Chondrocyte (in vitro differentiated cells): ENCODE data around the gene NME8. TPM values are rescaled to one million over a fixed set of nuclear protein-coding genes. Genes with fewer than 3 reads are reported as not detected.

Source experiments
- DNase-seq: peaks from one replicate; pipeline ENCODE4 v3.0.0; 2021; ENCODE audit warnings: mixed read lengths, low spot score
- H3K27ac Mint-ChIP-seq: one replicate; pipeline ENCODE4 v1.8.0; 2021; ENCODE audit warnings: mild to moderate bottlenecking, moderate library complexity, mixed read lengths; ENCODE audit not compliant: unreplicated experiment
- H3K27me3 Mint-ChIP-seq: 2 replicates; pipeline ENCODE4 v1.8.0; 2021; ENCODE audit warnings: low read depth, mixed read lengths
- H3K36me3 Mint-ChIP-seq: 2 replicates; pipeline ENCODE4 v1.8.0; 2021; ENCODE audit warnings: low read depth, mixed read lengths
- H3K4me1 Mint-ChIP-seq: 2 replicates; pipeline ENCODE4 v1.8.0; 2021; ENCODE audit warnings: low read depth, mild to moderate bottlenecking, mixed read lengths
- H3K4me3 Mint-ChIP-seq: one replicate; pipeline ENCODE4 v1.8.0; 2021; ENCODE audit warnings: mild to moderate bottlenecking, moderate library complexity, mixed read lengths; ENCODE audit not compliant: unreplicated experiment
- H3K9me3 Mint-ChIP-seq: 2 replicates; pipeline ENCODE4 v1.8.0; 2021; ENCODE audit warnings: low read depth, mixed read lengths
- CTCF ChIP-seq: fragments of 200-600 bp; sonication (generic); IDR thresholded peaks from 2 replicates; pipeline ENCODE4 v1.5.0; 2021; ENCODE audit warnings: antibody characterized with exemption, mild to moderate bottlenecking, moderate library complexity
- total RNA-seq: library from RNA; stranded (reverse); gene quantifications from 3 replicates; pipeline ENCODE4 v1.2.1, GENCODE V29; 2021

NME8 gene
- total RNA-seq, 1 donor from 2014 or later = not detected

- no peaks in the 10 kb centered on the region for H3K4me1 Mint-ChIP-seq
- TF ChIP-seq CTCF = no peak
- DNase-seq = no peak
- peaks cover 25% of the 10 kb centered on the region for H3K27me3 Mint-ChIP-seq
- H3K4me3 Mint-ChIP-seq = no peak overlapping the region
- H3K27ac Mint-ChIP-seq = no peak overlapping the region
- no peaks in the 10 kb centered on the region for H3K36me3 Mint-ChIP-seq
- H3K9me3 Mint-ChIP-seq = peaks cover 3% of the 10 kb centered on the region
Observed at GRCh38 chr7:37825038-37825437, 23.4 kb upstream of the NME8 start.

GRCh38 chr7:37826825-37827224, 21.6 kb upstream of the NME8 start:
- no peak overlapping the region for H3K4me3 Mint-ChIP-seq

GRCh38 chr7:37831244-37831643, 17.2 kb upstream of the NME8 start:
- Mint-ChIP-seq H3K4me3 (no peak overlapping the region), H3K27ac (no peak overlapping the region), H3K9me3 (no peaks in the 10 kb centered on the region), H3K4me1 (peaks cover 8% of the 10 kb centered on the region), H3K27me3 (peaks cover 24% of the 10 kb centered on the region), H3K36me3 (no peaks in the 10 kb centered on the region)
- TF ChIP-seq CTCF = no peak
- no peak for DNase-seq

More at GRCh38 chr7:37826825-37827224, 21.6 kb upstream of the NME8 start:
- peaks cover 30% of the 10 kb centered on the region for H3K27me3 Mint-ChIP-seq
- H3K4me1 Mint-ChIP-seq = no peaks in the 10 kb centered on the region
- no peaks in the 10 kb centered on the region for H3K36me3 Mint-ChIP-seq
- DNase-seq = no peak
- no peaks in the 10 kb centered on the region for H3K9me3 Mint-ChIP-seq
- no peak overlapping the region for H3K27ac Mint-ChIP-seq
- no peak for TF ChIP-seq CTCF

GRCh38 chr7:37832194-37832593, 16.2 kb upstream of the NME8 start:
- no peaks in the 10 kb centered on the region for H3K9me3 Mint-ChIP-seq

GRCh38 chr7:37833107-37833817, 15.1 kb upstream of the NME8 start:
- DNase-seq = no peak
- Mint-ChIP-seq H3K4me1 (peaks cover 8% of the 10 kb centered on the region), H3K27me3 (peaks cover 18% of the 10 kb centered on the region), H3K27ac (no peak overlapping the region), H3K4me3 (peak overlapping the region; percentile 61), H3K9me3 (no peaks in the 10 kb centered on the region), H3K36me3 (no peaks in the 10 kb centered on the region)
- peak; percentile 90 for TF ChIP-seq CTCF

More at GRCh38 chr7:37832194-37832593, 16.2 kb upstream of the NME8 start:
- TF ChIP-seq CTCF = no peak
- Mint-ChIP-seq H3K27me3 (peaks cover 18% of the 10 kb centered on the region), H3K4me3 (no peak overlapping the region), H3K36me3 (no peaks in the 10 kb centered on the region), H3K4me1 (peaks cover 8% of the 10 kb centered on the region), H3K27ac (no peak overlapping the region)
- no peak for DNase-seq
